Brain microvascular endothelial cell (primary cell): ENCODE data around the gene PRDM16.

Source experiments
- DNase-seq: peaks from one replicate; pipeline ENCODE4 v3.0.0-alpha.2; 2020
- H3K27ac ChIP-seq: fragments of 250-450 bp; sonication (Bioruptor Pico); 2 replicates; pipeline ENCODE4 v1.5.1; 2020; ENCODE audit warnings: mild to moderate bottlenecking, moderate library complexity
- H3K27me3 ChIP-seq: fragments of 250-450 bp; sonication (Bioruptor Pico); replicated peaks from 2 replicates; pipeline ENCODE4 v1.5.1; 2020; ENCODE audit warnings: mild to moderate bottlenecking
- H3K36me3 ChIP-seq: fragments of 250-450 bp; sonication (Bioruptor Pico); replicated peaks from 2 replicates; pipeline ENCODE4 v1.5.1; 2020; ENCODE audit warnings: mild to moderate bottlenecking
- H3K4me3 ChIP-seq: 2 replicates; pipeline ENCODE4 v1.5.1; 2011; ENCODE audit warnings: low read depth, mild to moderate bottlenecking, control low read depth, low read length, moderate library complexity
- CTCF ChIP-seq: IDR thresholded peaks from 2 replicates; pipeline ENCODE4 v1.5.1; 2011; ENCODE audit warnings: low read depth, mild to moderate bottlenecking, moderate library complexity, low read length, control low read depth, inconsistent platforms; ENCODE audit errors: missing control alignments
- in situ Hi-C: cut with HindIII; loops from 2 replicates; pipeline ENCODE4 v1.10.0; 2017; ENCODE audit warnings: low sequenced_read_pairs, low pct_ligation_motif_present

PRDM16 gene

GRCh38 chr1:3367376-3367775, 298.4 kb downstream of the PRDM16 start:
- Histone ChIP-seq H3K4me3 (no peak overlapping the region), H3K36me3 (no peaks in the 10 kb centered on the region), H3K27me3 (peaks cover 12% of the 10 kb centered on the region), H3K27ac (no peak overlapping the region)
- DNase-seq: no peak
- in situ Hi-C loops: no loop called here
- no peak for TF ChIP-seq CTCF

GRCh38 chr1:3368059-3368458, 299.1 kb downstream of the PRDM16 start:
- Histone ChIP-seq H3K4me3 (no peak overlapping the region), H3K27me3 (peaks cover 7% of the 10 kb centered on the region), H3K36me3 (no peaks in the 10 kb centered on the region), H3K27ac (no peak overlapping the region)
- in situ Hi-C loops: no loop called here
- TF ChIP-seq CTCF: no peak
- no peak for DNase-seq

- no peak for DNase-seq
- H3K27ac ChIP-seq: no peak overlapping the region
- H3K27me3 ChIP-seq: peaks cover 5% of the 10 kb centered on the region
- no peak overlapping the region for H3K4me3 ChIP-seq
- no peaks in the 10 kb centered on the region for H3K36me3 ChIP-seq
- in situ Hi-C loops: no loop called here
- TF ChIP-seq CTCF: no peak
These were observed 299.9 kb downstream of the PRDM16 start for GRCh38 chr1:3368711-3369445.

GRCh38 chr1:3369446-3370076, 300.6 kb downstream of the PRDM16 start:
- Histone ChIP-seq H3K4me3 (no peak overlapping the region), H3K27me3 (peaks cover 2% of the 10 kb centered on the region), H3K27ac (no peak overlapping the region), H3K36me3 (no peaks in the 10 kb centered on the region)
- peak; percentile 89 for DNase-seq
- in situ Hi-C loops: no loop called here
- no peak for TF ChIP-seq CTCF

- no peak for TF ChIP-seq CTCF
These were observed 302.1 kb downstream of the PRDM16 start for GRCh38 chr1:3370856-3371703.

More at GRCh38 chr1:3370856-3371703, 302.1 kb downstream of the PRDM16 start:
- in situ Hi-C loops: no loop called here
- Histone ChIP-seq H3K27ac (no peak overlapping the region), H3K4me3 (no peak overlapping the region), H3K36me3 (no peaks in the 10 kb centered on the region), H3K27me3 (no peaks in the 10 kb centered on the region)
- DNase-seq: no peak
